HEK293T (cell line): ENCODE measurements around the gene DGKQ.

Source experiments
- CTBP1 ChIP-seq: fragments of 450-650 bp; IDR thresholded peaks from 2 replicates; pipeline ENCODE4 v1.6.1; 2016; ENCODE audit warnings: borderline replicate concordance
- FOXK2 ChIP-seq: fragments of 450-650 bp; IDR thresholded peaks from 2 replicates; pipeline ENCODE4 v1.6.1; 2016; ENCODE audit warnings: mild to moderate bottlenecking

GRCh38 chr4:948101-948935, 25.1 kb downstream of the DGKQ start:
- TF ChIP-seq CTBP1 = no peak
- no peak for TF ChIP-seq FOXK2
